GM21825 (cell line): ENCODE results near the gene PLEKHA5.

Experiments used
- ATAC-seq: cut with Tn5 transposase; IDR thresholded peaks from one replicate; pipeline ENCODE4 v1.9.1; 2021; ENCODE audit warnings: mild to moderate bottlenecking, moderate library complexity; ENCODE audit not compliant: unreplicated experiment

The PLEKHA5 gene

GRCh38 chr12:19199332-19199731 lies 69.8 kb downstream of the PLEKHA5 start:
- ATAC-seq, result no peak

- no peak for ATAC-seq
Measured at GRCh38 chr12:19200261-19200660, 70.7 kb downstream of the PLEKHA5 start.

DNA sequence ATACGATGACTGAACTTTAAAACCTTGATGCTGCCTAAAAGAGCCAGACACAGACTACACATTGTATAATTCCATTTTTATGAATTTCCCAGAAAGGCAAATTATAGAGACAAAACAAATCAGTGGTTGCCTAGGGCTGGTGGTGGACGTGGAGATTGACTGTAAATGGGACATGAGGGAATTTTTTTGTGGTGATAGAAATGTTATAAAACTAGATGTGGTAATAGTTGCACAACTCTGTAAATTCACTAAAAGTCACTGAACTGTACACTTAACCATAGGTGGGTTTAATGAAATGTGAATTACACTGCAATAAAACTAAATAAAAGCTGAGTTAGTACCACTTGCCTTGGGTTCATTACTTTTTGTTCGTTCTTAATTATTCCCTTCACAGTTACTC lies 72.1 kb downstream of the PLEKHA5 start:
- no peak for ATAC-seq

DNA sequence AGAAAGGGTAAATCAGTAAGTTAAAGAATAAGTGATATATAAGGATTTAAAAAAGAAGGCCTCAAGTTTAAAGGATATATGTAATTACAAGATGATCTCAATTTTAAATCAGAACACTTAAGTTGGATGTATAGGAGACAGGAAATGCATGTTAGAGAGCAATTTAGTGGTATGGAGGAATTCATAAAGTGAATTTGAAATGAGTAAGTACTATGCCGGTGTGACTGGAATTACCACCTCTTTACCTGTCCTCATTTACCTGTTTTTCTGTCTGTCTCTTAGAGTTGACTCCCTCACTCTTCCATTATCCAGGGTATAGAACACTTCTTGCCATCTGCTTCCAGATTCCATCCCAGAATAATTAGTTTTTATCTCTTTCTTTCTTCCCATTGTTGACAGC lies 73.5 kb downstream of the PLEKHA5 start:
- ATAC-seq, result no peak

- no peak for ATAC-seq
Measured at GRCh38 chr12:19203539-19204506, 74.3 kb downstream of the PLEKHA5 start.

DNA sequence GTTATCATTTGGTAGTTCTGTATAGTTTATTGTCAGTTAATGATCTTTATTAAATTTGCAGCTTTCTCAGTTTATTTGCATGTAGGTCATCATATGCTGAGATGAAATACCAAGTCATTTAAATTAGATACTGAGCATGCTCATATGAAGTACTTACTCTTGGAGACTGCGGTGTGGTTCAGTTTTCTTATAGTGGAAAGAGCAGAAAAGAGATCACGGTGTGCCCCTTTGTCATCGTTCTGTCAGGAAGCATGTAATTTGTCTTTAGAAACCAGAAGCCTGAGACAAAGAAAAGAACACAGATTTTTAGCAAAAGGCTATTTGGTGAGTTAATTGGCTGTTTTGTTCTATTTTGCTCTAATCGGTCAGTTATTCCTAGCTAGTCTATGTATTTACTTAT lies 75.6 kb downstream of the PLEKHA5 start:
- no peak for ATAC-seq

DNA sequence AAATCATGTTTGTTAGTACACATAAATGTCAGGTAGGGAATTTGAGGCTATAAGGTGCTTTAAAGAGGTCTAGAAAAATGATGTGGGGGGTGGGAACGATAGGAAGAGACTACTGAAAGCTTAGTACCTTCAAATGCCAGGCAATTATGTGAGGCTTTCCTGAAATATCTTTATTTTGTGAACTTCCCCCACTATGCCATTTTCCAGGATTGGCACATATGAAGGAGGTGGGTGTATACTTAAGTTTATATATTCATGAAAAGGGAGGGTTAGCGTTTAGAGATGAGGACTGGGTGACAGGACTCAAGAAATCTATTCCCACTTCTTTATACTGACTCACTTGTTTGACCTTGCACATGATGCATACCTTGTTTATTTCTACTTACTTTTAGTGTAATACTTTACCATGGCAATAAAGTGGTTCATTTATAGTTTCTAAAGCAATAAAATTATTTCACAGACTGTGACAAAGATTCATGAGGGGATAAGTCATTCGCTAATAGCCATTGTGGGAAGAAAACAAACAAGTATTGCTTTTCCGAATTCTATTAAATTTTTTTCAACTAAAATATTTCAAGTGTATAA lies 77.1 kb downstream of the PLEKHA5 start:
- ATAC-seq, result no peak

DNA sequence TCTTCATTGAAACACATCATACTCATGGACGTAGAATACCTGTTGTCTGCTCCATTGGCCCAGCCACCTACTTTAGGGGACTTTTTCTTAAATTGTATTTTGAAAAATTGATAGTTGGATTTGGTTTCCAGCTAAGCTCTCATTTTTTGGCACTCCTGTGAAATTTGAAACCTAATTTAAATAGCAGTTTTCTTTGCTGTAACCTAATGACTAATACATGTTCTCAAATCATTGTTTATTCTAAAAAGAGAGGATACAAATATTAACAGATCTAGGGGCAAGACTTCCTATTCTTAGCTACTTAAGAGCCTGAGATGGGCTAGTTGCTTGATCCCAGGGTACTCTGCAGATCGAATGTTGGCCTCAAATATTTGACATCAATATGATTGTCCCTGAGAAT lies 78.9 kb downstream of the PLEKHA5 start:
- no peak for ATAC-seq

- ATAC-seq, result no peak
Measured at GRCh38 chr12:19209661-19210060, 80.1 kb downstream of the PLEKHA5 start.

GRCh38 chr12:19211802-19212201 lies 82.3 kb downstream of the PLEKHA5 start:
- ATAC-seq, result no peak

- no peak for ATAC-seq
Measured at GRCh38 chr12:19212245-19212644, 82.7 kb downstream of the PLEKHA5 start.

- no peak for ATAC-seq
Measured at GRCh38 chr12:19214020-19214419, 84.5 kb downstream of the PLEKHA5 start.

DNA sequence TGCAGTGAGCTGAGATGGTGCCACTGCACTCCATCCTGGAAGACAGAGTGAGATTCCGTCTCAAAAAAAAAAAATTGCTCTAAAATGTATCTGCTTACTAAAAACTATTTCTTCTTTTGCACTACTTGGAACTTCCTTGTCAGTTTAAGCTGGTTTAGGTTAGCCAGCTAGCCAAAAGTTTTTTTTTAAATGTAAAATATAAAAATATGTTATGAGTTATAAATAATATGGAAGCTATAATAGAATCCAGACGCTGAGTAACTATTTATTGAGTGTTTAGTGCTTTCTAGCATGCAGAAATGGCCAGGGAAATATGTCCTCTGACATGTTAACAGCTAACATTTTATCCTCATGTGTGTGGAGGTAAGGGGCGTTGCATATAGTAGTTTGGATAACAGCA lies 85.6 kb downstream of the PLEKHA5 start:
- no peak for ATAC-seq

- ATAC-seq, result no peak
Measured at GRCh38 chr12:19217446-19217845, 87.9 kb downstream of the PLEKHA5 start.

DNA sequence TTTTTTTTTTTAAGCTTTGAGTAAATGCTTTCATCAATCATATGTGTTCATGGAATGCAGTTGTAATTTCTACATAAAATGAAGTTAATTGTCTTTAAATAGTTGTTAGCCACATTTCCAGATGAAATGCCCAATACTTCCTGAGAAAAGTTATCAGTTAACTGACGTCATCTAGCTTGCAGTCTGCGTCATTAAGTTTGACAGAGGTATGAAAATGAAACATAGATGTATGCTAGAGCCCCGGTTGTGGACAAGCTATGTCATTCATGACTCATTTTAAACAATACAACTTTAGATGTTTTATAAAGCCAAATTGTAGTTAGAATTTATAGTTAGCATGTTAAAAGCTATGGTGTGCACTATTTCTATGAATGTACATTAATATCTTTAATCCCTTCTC lies 90.7 kb downstream of the PLEKHA5 start:
- no peak for ATAC-seq

DNA sequence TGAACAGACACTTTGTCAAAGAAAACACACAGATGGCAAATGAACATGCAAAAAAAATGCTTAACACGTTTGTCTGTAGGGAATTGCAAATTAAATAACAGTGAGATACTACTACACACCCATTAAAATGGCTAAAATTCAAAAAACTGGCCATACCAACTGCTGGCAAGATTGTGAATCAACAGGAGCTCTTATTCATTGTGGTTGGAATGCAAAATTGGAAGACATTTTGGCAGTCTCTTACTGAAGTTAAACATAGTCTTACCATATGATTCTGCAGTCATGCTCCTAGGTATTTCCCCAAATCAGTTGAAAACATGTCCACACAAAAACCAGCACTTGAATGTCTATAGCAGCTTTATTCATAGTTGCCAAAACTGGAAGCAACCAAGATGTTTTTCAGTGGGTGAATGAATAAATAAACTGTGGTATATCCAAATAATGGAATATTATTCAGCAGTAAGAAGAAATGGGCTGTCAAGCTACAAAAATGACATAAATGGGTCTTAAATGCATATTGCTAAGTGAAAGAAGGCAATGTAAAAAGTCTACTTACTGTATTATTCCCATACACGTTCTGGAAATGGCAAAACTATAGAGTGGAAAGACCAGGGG lies 91.4 kb downstream of the PLEKHA5 start:
- no peak for ATAC-seq

- no peak for ATAC-seq
Measured at GRCh38 chr12:19222558-19222957, 93.0 kb downstream of the PLEKHA5 start.

- no peak for ATAC-seq
Measured at GRCh38 chr12:19223018-19223417, 93.5 kb downstream of the PLEKHA5 start.

DNA sequence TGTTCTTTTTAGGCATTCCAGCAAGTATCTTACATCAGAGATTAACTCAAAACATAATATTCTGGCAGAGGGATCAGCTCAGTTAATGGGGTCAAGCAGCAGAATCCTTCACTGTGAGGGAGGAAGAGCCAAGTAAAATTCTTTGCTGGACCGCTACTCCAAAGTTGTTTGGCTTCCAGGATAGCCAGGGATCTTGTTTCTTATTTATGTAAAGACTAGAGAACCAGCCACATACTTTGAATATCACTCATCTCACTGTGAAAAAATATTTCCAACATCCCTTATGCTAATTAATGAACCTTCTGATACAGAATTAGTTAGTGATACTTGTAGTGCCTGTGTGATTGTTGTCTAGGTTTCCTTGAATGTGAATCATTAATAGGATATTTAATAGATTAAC lies 94.2 kb downstream of the PLEKHA5 start:
- no peak for ATAC-seq

- ATAC-seq, result no peak
Measured at GRCh38 chr12:19224746-19225145, 95.2 kb downstream of the PLEKHA5 start.

GRCh38 chr12:19227190-19227879 lies 97.8 kb downstream of the PLEKHA5 start:
- ATAC-seq, result no peak
